GM12873 (cell line): ENCODE data around the gene DEPP1.

Source experiments
- TF ChIP-seq, protein P1 (sequence below): IDR thresholded peaks from 2 replicates; pipeline ENCODE4 v1.5.1; 2012; ENCODE audit warnings: low read depth, mild to moderate bottlenecking, moderate library complexity, low read length, control low read depth; ENCODE audit not compliant: insufficient read depth; ENCODE audit errors: missing control alignments

DEPP1 gene

DNA sequence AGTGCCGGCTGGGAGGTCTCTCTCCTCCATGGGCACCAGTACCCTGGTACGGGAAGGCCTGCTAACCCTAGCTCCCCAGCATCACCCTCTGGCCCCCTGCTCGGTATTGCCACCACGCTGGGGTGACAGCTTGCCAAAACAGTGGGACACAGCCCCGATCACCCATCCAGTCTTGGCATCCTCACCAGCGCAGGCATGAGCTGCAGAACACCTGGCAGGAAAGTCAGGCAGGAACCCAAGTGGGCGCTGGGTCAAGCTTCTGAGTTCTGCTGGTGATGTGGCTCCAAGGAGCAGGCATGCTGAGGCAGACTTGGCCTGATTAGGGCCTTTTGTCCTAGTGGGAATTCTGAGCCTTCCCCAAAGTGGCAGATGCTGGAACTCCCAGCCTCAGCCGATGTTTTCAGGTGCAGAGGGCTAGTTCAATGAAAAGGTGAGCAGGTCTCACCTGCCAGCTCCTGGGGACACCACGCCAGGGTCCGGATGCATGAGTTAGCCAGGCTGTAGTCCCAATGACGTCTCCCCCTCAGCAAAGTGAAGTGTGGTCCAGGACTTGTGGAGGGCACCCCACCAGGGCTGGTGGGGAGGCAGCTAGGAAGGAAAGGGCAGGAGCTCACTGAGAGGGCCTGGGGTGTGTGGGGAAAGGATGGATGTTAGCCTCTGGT is 13.6 kb upstream of the DEPP1 start:
- TF ChIP-seq, protein P1, sequence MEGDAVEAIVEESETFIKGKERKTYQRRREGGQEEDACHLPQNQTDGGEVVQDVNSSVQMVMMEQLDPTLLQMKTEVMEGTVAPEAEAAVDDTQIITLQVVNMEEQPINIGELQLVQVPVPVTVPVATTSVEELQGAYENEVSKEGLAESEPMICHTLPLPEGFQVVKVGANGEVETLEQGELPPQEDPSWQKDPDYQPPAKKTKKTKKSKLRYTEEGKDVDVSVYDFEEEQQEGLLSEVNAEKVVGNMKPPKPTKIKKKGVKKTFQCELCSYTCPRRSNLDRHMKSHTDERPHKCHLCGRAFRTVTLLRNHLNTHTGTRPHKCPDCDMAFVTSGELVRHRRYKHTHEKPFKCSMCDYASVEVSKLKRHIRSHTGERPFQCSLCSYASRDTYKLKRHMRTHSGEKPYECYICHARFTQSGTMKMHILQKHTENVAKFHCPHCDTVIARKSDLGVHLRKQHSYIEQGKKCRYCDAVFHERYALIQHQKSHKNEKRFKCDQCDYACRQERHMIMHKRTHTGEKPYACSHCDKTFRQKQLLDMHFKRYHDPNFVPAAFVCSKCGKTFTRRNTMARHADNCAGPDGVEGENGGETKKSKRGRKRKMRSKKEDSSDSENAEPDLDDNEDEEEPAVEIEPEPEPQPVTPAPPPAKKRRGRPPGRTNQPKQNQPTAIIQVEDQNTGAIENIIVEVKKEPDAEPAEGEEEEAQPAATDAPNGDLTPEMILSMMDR, result no peak

DNA sequence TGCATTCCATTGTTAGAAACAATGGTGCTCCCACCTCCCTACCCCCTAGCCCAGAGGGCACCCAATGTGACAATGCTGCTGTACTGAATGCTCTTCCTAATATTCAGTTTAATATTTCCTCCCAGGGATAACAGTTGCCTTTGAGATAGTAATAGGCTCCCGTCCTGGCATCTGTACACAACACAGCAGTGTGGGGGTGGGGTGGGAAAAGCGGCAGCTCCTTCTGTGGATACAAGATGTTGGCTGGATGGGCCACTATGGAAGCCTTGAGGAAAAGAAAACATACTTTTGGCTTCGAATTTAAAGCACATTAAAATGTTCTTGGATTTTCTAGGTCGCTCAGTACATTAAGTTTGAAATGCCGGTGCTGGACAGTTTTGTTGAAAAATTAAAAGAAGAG is 13.0 kb upstream of the DEPP1 start:
- TF ChIP-seq, protein P1, result no peak

DNA sequence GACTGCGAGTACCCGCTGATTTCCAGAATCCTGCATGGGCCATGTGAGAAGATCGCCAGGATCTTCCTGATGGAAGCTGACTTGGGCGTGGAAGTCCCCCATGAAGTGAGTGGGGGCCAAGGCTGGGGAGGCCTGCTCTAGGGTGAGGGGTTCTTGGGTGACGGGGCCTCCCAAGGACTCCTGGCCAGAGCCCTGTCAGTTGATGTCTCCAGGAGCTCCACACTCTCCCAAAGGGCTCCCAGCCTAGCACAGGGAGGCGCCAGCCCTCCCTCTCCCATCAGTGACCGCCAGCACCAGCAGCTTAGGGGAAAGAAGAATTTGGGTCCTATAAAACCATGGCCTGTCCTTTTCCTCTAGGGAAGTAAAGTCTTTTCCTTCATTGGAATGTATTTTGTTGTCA is 12.4 kb upstream of the DEPP1 start:
- TF ChIP-seq, protein P1, result no peak

DNA sequence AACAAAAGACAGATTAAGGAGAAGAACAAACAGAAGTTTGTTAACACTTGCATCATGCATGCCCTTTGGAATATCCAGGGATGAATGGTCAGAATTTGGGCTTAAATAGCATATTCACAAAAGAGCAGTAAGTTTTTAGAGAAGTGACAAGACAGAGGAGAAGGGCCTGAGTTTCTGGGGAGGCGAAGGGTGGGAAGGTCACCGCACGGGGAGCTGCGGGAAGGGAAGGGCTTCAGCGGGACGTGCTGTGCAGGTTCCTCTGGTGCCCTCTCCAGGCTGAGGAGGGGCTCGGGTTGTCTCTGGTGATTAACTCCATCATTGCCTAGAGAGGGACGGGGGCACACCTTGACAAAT is 11.7 kb upstream of the DEPP1 start:
- TF ChIP-seq, protein P1, result no peak

DNA sequence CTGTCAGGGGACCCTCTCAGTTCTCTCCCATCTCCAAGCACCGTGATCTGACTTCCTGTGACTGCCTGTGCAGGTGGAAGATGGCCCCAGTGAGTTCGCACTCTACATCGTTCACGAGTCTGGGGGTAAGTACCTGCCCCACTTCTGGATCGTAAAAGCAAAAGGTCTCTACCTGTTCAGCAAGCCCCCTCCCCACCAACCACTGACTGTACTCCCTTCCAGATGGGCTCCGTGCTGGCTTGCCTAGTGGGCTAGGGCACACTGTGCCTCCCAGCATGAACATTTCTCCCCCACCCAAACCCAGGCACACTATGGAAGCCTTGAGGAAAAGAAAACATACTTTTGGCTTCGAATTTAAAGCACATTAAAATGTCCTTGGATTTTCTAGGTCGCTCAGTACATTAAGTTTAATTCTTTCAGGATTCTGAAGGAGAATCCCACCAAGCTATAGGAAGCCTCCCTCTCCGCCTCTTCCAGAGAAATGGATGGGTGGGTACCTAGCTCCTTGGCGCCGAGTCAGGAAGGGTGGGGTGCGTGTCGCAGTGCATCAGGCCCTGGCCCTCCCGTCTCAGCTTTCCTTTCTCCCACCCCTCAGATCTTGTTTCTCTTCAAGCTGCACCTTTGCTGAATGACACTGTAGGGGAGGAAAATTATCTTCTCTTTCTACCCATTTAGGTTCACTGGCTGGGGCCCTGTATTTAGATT is 11.1 kb upstream of the DEPP1 start:
- TF ChIP-seq, protein P1, result no peak

DNA sequence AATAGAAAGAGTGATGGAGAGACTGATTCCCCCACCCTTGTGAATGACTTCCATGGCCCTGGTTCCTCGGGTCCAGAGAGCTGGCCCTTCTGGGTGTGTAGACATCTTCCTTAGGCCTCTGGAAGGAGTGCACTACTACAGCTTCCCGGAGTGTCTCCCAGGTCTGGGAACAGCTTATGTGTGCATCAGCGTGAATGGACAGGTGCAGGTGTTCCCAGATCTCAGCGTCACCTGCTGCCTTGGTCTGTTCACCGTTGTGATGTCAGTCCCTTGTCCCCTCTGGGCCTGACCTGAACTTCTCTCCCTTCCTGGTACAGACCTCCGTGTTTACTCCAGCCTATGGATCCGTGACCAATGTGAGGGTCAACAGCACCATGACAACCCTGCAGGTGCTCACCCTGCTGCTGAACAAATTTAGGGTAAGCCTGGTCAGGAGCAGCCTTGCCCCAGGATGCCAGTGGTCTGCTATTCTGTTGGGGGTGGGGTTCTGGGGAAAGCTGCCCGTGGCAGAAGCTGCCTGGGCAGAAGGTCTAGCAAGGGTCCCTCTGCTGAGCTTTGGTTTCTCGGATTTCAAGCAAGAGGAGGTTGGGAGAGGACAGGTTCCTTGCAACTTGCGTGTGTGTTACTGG is 10.5 kb upstream of the DEPP1 start:
- TF ChIP-seq, protein P1, result no peak

DNA sequence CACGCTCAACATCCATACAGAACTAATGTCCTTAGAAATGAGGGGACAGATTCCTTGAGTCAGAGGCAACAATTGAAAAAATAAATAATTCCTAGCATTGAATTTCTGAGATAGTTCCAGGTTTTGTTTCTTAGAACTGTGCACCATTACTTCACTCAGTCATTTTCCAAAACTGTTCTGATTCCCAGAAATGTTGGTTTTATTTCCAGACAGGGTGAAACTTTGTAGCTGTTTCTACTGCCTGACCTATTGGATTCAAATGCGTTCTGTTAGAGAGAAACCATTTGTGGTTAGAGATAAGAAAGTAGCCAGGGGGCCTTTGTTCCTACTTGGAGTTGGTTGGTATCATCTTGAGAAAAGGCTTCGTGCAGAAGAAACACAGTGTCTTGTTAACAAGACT is 8.1 kb upstream of the DEPP1 start:
- TF ChIP-seq, protein P1, result no peak
